Right lobe of liver (tissue), 4 donors: Measurements from ENCODE around the gene KIF27.

Experiments
- POLR2A ChIP-seq: fragments of 450-650 bp; IDR thresholded peaks from one replicate; pipeline ENCODE4 v1.6.1; 2017; ENCODE audit warnings: antibody characterized with exemption, mild to moderate bottlenecking
- TF ChIP-seq, protein P1 (sequence below), 4 donors: fragments of 200-600 bp in 3 of 4; fragments of 450-650 bp in 1 of 4; IDR thresholded peaks; one replicate each; pipeline versions ENCODE4 v1.5.1 to v1.8.0; 2016 to 2022; ENCODE audit warnings: antibody characterized with exemption in 4 of 4, mild to moderate bottlenecking in 2 of 4
- donor health status: DM: no; HTN: no; CAD: no.
- donor health status: DM: no; HTN: no; CAD: no.
- donor health status: DM: no; HTN: yes; CAD: no.

- TF ChIP-seq, protein P1, sequence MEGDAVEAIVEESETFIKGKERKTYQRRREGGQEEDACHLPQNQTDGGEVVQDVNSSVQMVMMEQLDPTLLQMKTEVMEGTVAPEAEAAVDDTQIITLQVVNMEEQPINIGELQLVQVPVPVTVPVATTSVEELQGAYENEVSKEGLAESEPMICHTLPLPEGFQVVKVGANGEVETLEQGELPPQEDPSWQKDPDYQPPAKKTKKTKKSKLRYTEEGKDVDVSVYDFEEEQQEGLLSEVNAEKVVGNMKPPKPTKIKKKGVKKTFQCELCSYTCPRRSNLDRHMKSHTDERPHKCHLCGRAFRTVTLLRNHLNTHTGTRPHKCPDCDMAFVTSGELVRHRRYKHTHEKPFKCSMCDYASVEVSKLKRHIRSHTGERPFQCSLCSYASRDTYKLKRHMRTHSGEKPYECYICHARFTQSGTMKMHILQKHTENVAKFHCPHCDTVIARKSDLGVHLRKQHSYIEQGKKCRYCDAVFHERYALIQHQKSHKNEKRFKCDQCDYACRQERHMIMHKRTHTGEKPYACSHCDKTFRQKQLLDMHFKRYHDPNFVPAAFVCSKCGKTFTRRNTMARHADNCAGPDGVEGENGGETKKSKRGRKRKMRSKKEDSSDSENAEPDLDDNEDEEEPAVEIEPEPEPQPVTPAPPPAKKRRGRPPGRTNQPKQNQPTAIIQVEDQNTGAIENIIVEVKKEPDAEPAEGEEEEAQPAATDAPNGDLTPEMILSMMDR (IDR thresholded peaks at IDR 0.05) = no peak
- no peak for TF ChIP-seq POLR2A
Observed at GRCh38 chr9:83959061-83959460, 37.8 kb upstream of the KIF27 start.
